ENCODE results near the gene PRSS2.

- TF ChIP-seq CTCF (IDR thresholded peaks at IDR 0.05; ENCODE audit: low read depth, low read length, poor library complexity, severe bottlenecking): no peak
- TF ChIP-seq EZH2phosphoT487 (IDR thresholded peaks at IDR 0.05; ENCODE audit: borderline replicate concordance, low read length): no peak
These were observed 17.0 kb downstream of the PRSS2 start for GRCh38 chr7:142787783-142788182.
